Suppressor macrophage treated with lipopolysaccharide for 4 hours (primary cell): ENCODE results near the gene TRIM7.
"Not testable (repeated sequence)": the region's sequence is repeated elsewhere in the genome, so short reads cannot be mapped to it uniquely, and the experiment has no call there.

Experiments
- DNase-seq: peaks from one replicate; pipeline ENCODE4 v3.0.0-alpha.2; 2020

TRIM7 gene

GRCh38 chr5:181210698-181211097, 5.7 kb upstream of the TRIM7 start:
- DNase-seq: not testable (repeated sequence)

- not testable (repeated sequence) for DNase-seq
Measured at GRCh38 chr5:181210148-181210547, 5.2 kb upstream of the TRIM7 start.

GRCh38 chr5:181209006-181209405, 4.0 kb upstream of the TRIM7 start:
- DNase-seq: not testable (repeated sequence)

- DNase-seq: no peak
Measured at GRCh38 chr5:181207960-181208253, 2.9 kb upstream of the TRIM7 start.

GRCh38 chr5:181207214-181207959, 2.4 kb upstream of the TRIM7 start:
- peak; percentile 88 for DNase-seq

- no peak for DNase-seq
Measured at GRCh38 chr5:181205761-181206649, 1.0 kb upstream of the TRIM7 start.

GRCh38 chr5:181204113-181204825, 727 bp downstream of the TRIM7 start:
- peak; percentile 21 for DNase-seq

GRCh38 chr5:181203777-181204112, 1.3 kb downstream of the TRIM7 start:
- peak; percentile 6 for DNase-seq

- DNase-seq: peak; percentile 73
Measured at GRCh38 chr5:181203093-181203711, 1.8 kb downstream of the TRIM7 start.

GRCh38 chr5:181200816-181201215, 4.2 kb downstream of the TRIM7 start:
- no peak for DNase-seq

GRCh38 chr5:181199881-181200638, 4.9 kb downstream of the TRIM7 start:
- peak; percentile 23 for DNase-seq

GRCh38 chr5:181198905-181199519, 6.0 kb downstream of the TRIM7 start:
- DNase-seq: no peak

GRCh38 chr5:181198106-181198685, 6.8 kb downstream of the TRIM7 start:
- no peak for DNase-seq

- DNase-seq: no peak
Measured at GRCh38 chr5:181197326-181197951, 7.6 kb downstream of the TRIM7 start.

- no peak for DNase-seq
Measured at GRCh38 chr5:181195249-181195761, 9.7 kb downstream of the TRIM7 start.

GRCh38 chr5:181194489-181195248, 10.3 kb downstream of the TRIM7 start:
- no peak for DNase-seq

- no peak for DNase-seq
Measured at GRCh38 chr5:181193656-181194055, 11.3 kb downstream of the TRIM7 start.

GRCh38 chr5:181192337-181193046, 12.5 kb downstream of the TRIM7 start:
- no peak for DNase-seq
